Measurements from ENCODE around the gene APOC3. TPM values are rescaled to one million over a fixed set of nuclear protein-coding genes. Genes with fewer than 3 reads are reported as not detected.

Gene APOC3
- total and polyA plus RNA-seq, 3 experiments from 2014 or later = not detected

GRCh38 chr11:116866804-116867455 lies 37.2 kb downstream of the APOC3 start:
- Histone ChIP-seq H3K27me3 (ENCODE audit: insufficient read depth, low read length, poor library complexity, severe bottlenecking) (no peaks in the 10 kb centered on the region), H3K9me3 (ENCODE audit: low read length) (no peaks in the 10 kb centered on the region), H3K4me1 (ENCODE audit: insufficient read depth, low read length) (no peaks in the 10 kb centered on the region), H3K36me3 (ENCODE audit: insufficient read depth, low read length) (peaks cover 71% of the 10 kb centered on the region), H3K4me3 (ENCODE audit: low read length) (no peak overlapping the region), H3K27ac (ENCODE audit: low read depth, low read length) (no peak overlapping the region)
- Mint-ChIP-seq H3K4me1 (peaks cover 0 to 4% (median 4%) of the 10 kb centered on the region in 3 donors), H3K4me3 (no peak overlapping the region), H3K27me3 (no peaks in the 10 kb centered on the region), H3K36me3 (peaks cover 10 to 98% (median 48%) of the 10 kb centered on the region in 3 donors), H3K9me3 (no peaks in the 10 kb centered on the region), H3K27ac (peak overlapping the region in 1 of 8 donors; percentile 25)
- ChIA-PET CTCF (interaction anchor here (1.2 to 1.5 kb wide), 2 partner anchors 31 to 239 kb away, joined by 3 to 7 read pairs; no protein-coding TSS in a partner anchor), POLR2A (no interaction called here)
- no peak for DNase-seq

- no peaks in the 10 kb centered on the region for H3K27me3 Mint-ChIP-seq
- no peaks in the 10 kb centered on the region for H3K9me3 Mint-ChIP-seq
- H3K4me1 ChIP-seq (ENCODE audit: insufficient read depth, low read length) = no peaks in the 10 kb centered on the region
- H3K27me3 ChIP-seq (ENCODE audit: insufficient read depth, low read length, poor library complexity, severe bottlenecking) = no peaks in the 10 kb centered on the region
- H3K4me3 Mint-ChIP-seq = no peak overlapping the region
- H3K9me3 ChIP-seq (ENCODE audit: low read length) = no peaks in the 10 kb centered on the region
- no peak overlapping the region for H3K27ac ChIP-seq (ENCODE audit: low read depth, low read length)
- DNase-seq = no peak
- no peak overlapping the region for H3K4me3 ChIP-seq (ENCODE audit: low read length)
- H3K27ac Mint-ChIP-seq = peak overlapping the region in 4 of 8 donors; percentile 25 to 64 (median 38)
- peaks cover 11 to 97% (median 49%) of the 10 kb centered on the region in 3 donors for H3K36me3 Mint-ChIP-seq
- ChIA-PET POLR2A (no interaction called here), CTCF (interaction anchor here (1.1 to 1.5 kb wide), 3 partner anchors 13 to 238 kb away, joined by 3 to 7 read pairs (median 5); no protein-coding TSS in a partner anchor)
- peaks cover 66% of the 10 kb centered on the region for H3K36me3 ChIP-seq (ENCODE audit: insufficient read depth, low read length)
- H3K4me1 Mint-ChIP-seq = peaks cover 0 to 4% (median 4%) of the 10 kb centered on the region in 3 donors
These were observed 37.9 kb downstream of the APOC3 start for GRCh38 chr11:116867619-116868018.

GRCh38 chr11:116868066-116868465 lies 38.4 kb downstream of the APOC3 start:
- Mint-ChIP-seq H3K4me1 (peaks cover 0 to 4% (median 4%) of the 10 kb centered on the region in 3 donors), H3K36me3 (peaks cover 13 to 97% (median 52%) of the 10 kb centered on the region in 3 donors), H3K9me3 (no peaks in the 10 kb centered on the region), H3K4me3 (no peak overlapping the region), H3K27me3 (no peaks in the 10 kb centered on the region), H3K27ac (peak overlapping the region in 3 of 8 donors; percentile 38 to 54 (median 47))
- Histone ChIP-seq H3K9me3 (ENCODE audit: low read length) (no peaks in the 10 kb centered on the region), H3K4me1 (ENCODE audit: insufficient read depth, low read length) (no peaks in the 10 kb centered on the region), H3K4me3 (ENCODE audit: low read length) (no peak overlapping the region), H3K36me3 (ENCODE audit: insufficient read depth, low read length) (peaks cover 69% of the 10 kb centered on the region), H3K27me3 (ENCODE audit: insufficient read depth, low read length, poor library complexity, severe bottlenecking) (no peaks in the 10 kb centered on the region), H3K27ac (ENCODE audit: low read depth, low read length) (no peak overlapping the region)
- no peak for DNase-seq
- ChIA-PET CTCF (interaction anchor here (1.1 to 1.5 kb wide), 3 partner anchors 12 to 32 kb away, joined by 3 to 7 read pairs (median 5); no protein-coding TSS in a partner anchor), POLR2A (no interaction called here)

GRCh38 chr11:116869610-116870009 lies 39.9 kb downstream of the APOC3 start:
- H3K4me3 ChIP-seq (ENCODE audit: low read length) = no peak overlapping the region
- H3K4me1 Mint-ChIP-seq = peaks cover 0 to 4% (median 4%) of the 10 kb centered on the region in 3 donors
- peak overlapping the region in 4 of 8 donors; percentile 22 to 80 (median 61) for H3K27ac Mint-ChIP-seq
- no peaks in the 10 kb centered on the region for H3K4me1 ChIP-seq (ENCODE audit: insufficient read depth, low read length)
- no peak overlapping the region for H3K4me3 Mint-ChIP-seq
- no peaks in the 10 kb centered on the region for H3K27me3 Mint-ChIP-seq
- CTCF ChIA-PET = interaction anchor here (0.9 to 2.1 kb wide), 3 partner anchors 11 to 236 kb away, joined by 3 to 7 read pairs (median 5); no protein-coding TSS in a partner anchor
- DNase-seq = no peak
- POLR2A ChIA-PET = no interaction called here
- no peaks in the 10 kb centered on the region for H3K9me3 ChIP-seq (ENCODE audit: low read length)
- no peaks in the 10 kb centered on the region for H3K9me3 Mint-ChIP-seq
- peaks cover 64% of the 10 kb centered on the region for H3K36me3 ChIP-seq (ENCODE audit: insufficient read depth, low read length)
- peaks cover 8 to 97% (median 51%) of the 10 kb centered on the region in 3 donors for H3K36me3 Mint-ChIP-seq
- no peak overlapping the region for H3K27ac ChIP-seq (ENCODE audit: low read depth, low read length)
- H3K27me3 ChIP-seq (ENCODE audit: insufficient read depth, low read length, poor library complexity, severe bottlenecking) = no peaks in the 10 kb centered on the region

- H3K36me3 Mint-ChIP-seq = peaks cover 8 to 97% (median 51%) of the 10 kb centered on the region in 3 donors
- no peaks in the 10 kb centered on the region for H3K4me1 ChIP-seq (ENCODE audit: insufficient read depth, low read length)
- POLR2A ChIA-PET = no interaction called here
- peak overlapping the region in 3 of 8 donors; percentile 58 to 80 (median 64) for H3K27ac Mint-ChIP-seq
- H3K27me3 ChIP-seq (ENCODE audit: insufficient read depth, low read length, poor library complexity, severe bottlenecking) = no peaks in the 10 kb centered on the region
- no peaks in the 10 kb centered on the region for H3K9me3 Mint-ChIP-seq
- peaks cover 65% of the 10 kb centered on the region for H3K36me3 ChIP-seq (ENCODE audit: insufficient read depth, low read length)
- no peaks in the 10 kb centered on the region for H3K27me3 Mint-ChIP-seq
- no peak overlapping the region for H3K4me3 ChIP-seq (ENCODE audit: low read length)
- no peak overlapping the region for H3K27ac ChIP-seq (ENCODE audit: low read depth, low read length)
- H3K4me1 Mint-ChIP-seq = peaks cover 0 to 4% (median 4%) of the 10 kb centered on the region in 3 donors
- no peak overlapping the region for H3K4me3 Mint-ChIP-seq
- DNase-seq = no peak
- no peaks in the 10 kb centered on the region for H3K9me3 ChIP-seq (ENCODE audit: low read length)
- CTCF ChIA-PET = interaction anchor here (0.9 to 2.1 kb wide), 3 partner anchors 10 to 236 kb away, joined by 3 to 7 read pairs (median 5); no protein-coding TSS in a partner anchor
These were observed 40.3 kb downstream of the APOC3 start for GRCh38 chr11:116870054-116870453.

GRCh38 chr11:116871248-116871647 lies 41.5 kb downstream of the APOC3 start:
- DNase-seq = no peak
- Histone ChIP-seq H3K4me3 (ENCODE audit: low read length) (no peak overlapping the region), H3K36me3 (ENCODE audit: insufficient read depth, low read length) (peaks cover 61% of the 10 kb centered on the region), H3K27me3 (ENCODE audit: insufficient read depth, low read length, poor library complexity, severe bottlenecking) (no peaks in the 10 kb centered on the region), H3K27ac (ENCODE audit: low read depth, low read length) (no peak overlapping the region), H3K4me1 (ENCODE audit: insufficient read depth, low read length) (no peaks in the 10 kb centered on the region), H3K9me3 (ENCODE audit: low read length) (no peaks in the 10 kb centered on the region)
- Mint-ChIP-seq H3K4me3 (no peak overlapping the region), H3K4me1 (peaks cover 0 to 4% (median 4%) of the 10 kb centered on the region in 3 donors), H3K9me3 (no peaks in the 10 kb centered on the region), H3K27ac (peak overlapping the region in 6 of 8 donors; percentile 9 to 74 (median 23)), H3K36me3 (peaks cover 8 to 96% (median 50%) of the 10 kb centered on the region in 3 donors), H3K27me3 (peaks cover 0 to 1% of the 10 kb centered on the region in 2 donors)
- ChIA-PET CTCF (no interaction called here), POLR2A (no interaction called here)

- CTCF ChIA-PET = interaction anchor here (1.1 to 1.4 kb wide), 2 partner anchors 19 to 37 kb away, joined by 3 to 5 read pairs; no protein-coding TSS in a partner anchor
- no peaks in the 10 kb centered on the region for H3K9me3 Mint-ChIP-seq
These were observed 43.7 kb downstream of the APOC3 start for GRCh38 chr11:116873381-116873780.

GRCh38 chr11:116874251-116874650 lies 44.5 kb downstream of the APOC3 start:
- Mint-ChIP-seq H3K4me1 (peaks cover 4 to 8% (median 4%) of the 10 kb centered on the region in 3 donors), H3K36me3 (peaks cover 8 to 83% (median 35%) of the 10 kb centered on the region in 3 donors), H3K9me3 (no peaks in the 10 kb centered on the region), H3K4me3 (no peak overlapping the region), H3K27me3 (peaks cover 0 to 1% of the 10 kb centered on the region in 2 donors), H3K27ac (peak overlapping the region in 4 of 8 donors; percentile 51 to 66 (median 57))
- Histone ChIP-seq H3K36me3 (ENCODE audit: insufficient read depth, low read length) (peaks cover 35% of the 10 kb centered on the region), H3K4me3 (ENCODE audit: low read length) (no peak overlapping the region), H3K27ac (ENCODE audit: low read depth, low read length) (no peak overlapping the region), H3K4me1 (ENCODE audit: insufficient read depth, low read length) (no peaks in the 10 kb centered on the region), H3K27me3 (ENCODE audit: insufficient read depth, low read length, poor library complexity, severe bottlenecking) (no peaks in the 10 kb centered on the region), H3K9me3 (ENCODE audit: low read length) (no peaks in the 10 kb centered on the region)
- ChIA-PET CTCF (interaction anchor here (1.0 to 1.4 kb wide), 2 partner anchors 38 to 83 kb away, joined by 3 to 5 read pairs; partner anchors contain the start of gene APOA5), POLR2A (interaction anchor here (1.0 kb wide), 1 partner anchor 232 kb away, joined by 5 read pairs; no protein-coding TSS in a partner anchor)
- DNase-seq = no peak

More at GRCh38 chr11:116873381-116873780, 43.7 kb downstream of the APOC3 start:
- H3K27me3 Mint-ChIP-seq = peaks cover 0 to 1% of the 10 kb centered on the region in 2 donors
- Histone ChIP-seq H3K9me3 (ENCODE audit: low read length) (no peaks in the 10 kb centered on the region), H3K4me1 (ENCODE audit: insufficient read depth, low read length) (no peaks in the 10 kb centered on the region), H3K27ac (ENCODE audit: low read depth, low read length) (no peak overlapping the region), H3K36me3 (ENCODE audit: insufficient read depth, low read length) (peaks cover 44% of the 10 kb centered on the region), H3K4me3 (ENCODE audit: low read length) (no peak overlapping the region), H3K27me3 (ENCODE audit: insufficient read depth, low read length, poor library complexity, severe bottlenecking) (no peaks in the 10 kb centered on the region)
- H3K4me1 Mint-ChIP-seq = peaks cover 0 to 8% (median 4%) of the 10 kb centered on the region in 3 donors
- peaks cover 8 to 88% (median 37%) of the 10 kb centered on the region in 3 donors for H3K36me3 Mint-ChIP-seq
- no peak overlapping the region for H3K4me3 Mint-ChIP-seq
- no peak for DNase-seq
- H3K27ac Mint-ChIP-seq = peak overlapping the region in 1 of 8 donors; percentile 57
- POLR2A ChIA-PET = no interaction called here

Data from CD8-positive, alpha-beta memory T cell (primary cell).